GM18505 (cell line): ENCODE measurements around the gene FCN3.
"Not testable (repeated sequence)": the region's sequence is repeated elsewhere in the genome, so short reads cannot be mapped to it uniquely, and the experiment has no call there.

Experiments
- ATAC-seq: cut with Tn5 transposase; IDR thresholded peaks from one replicate; pipeline ENCODE4 v1.9.1; 2021; ENCODE audit not compliant: unreplicated experiment
- POLR2A ChIP-seq: IDR thresholded peaks from 4 replicates; pipeline ENCODE4 v1.6.1; 2011; ENCODE audit warnings: borderline replicate concordance; ENCODE audit not compliant: insufficient read depth, insufficient read length; ENCODE audit errors: extremely low read depth

Gene FCN3

DNA sequence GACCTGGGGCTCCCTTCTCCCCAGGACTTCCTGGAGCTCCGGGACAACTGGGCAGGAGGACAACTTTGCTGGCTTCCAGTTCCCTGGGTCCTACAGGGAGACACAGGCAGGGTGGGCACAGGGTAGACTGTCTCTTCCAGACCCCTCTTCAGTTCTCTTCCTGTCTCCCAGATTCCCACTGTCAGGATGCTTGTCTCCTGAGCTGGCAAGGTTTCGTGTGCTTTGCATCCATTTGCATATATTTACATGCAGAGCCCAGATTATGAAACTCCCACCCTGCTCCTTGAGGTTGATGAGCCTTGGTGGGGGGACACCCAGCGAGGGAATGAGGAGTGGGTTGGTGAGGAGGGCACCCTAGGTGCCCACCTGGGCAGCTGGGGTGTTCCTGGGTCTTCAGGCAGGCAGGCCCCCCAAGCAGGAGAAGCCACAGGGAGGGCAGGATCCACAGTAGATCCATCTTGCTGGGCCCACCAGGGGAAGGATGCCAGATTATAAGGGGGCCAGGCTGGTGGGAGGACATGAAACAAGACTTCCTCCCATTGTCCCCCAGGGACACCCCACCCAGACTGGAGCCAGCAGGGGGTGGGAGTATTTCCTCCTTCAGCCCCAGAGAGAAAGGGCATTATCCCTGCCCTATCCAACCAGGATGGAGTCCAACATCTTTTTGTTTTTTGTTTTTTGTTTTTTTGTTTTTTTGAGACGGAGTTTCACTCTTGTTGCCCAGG is at the start of gene FCN3:
TSS of gene FCN3 (minus strand) at position 463 of the 725 bp plus-strand sequence. CDS start at position 457, 6 bp downstream.
- TF ChIP-seq POLR2A = no peak
- no peak for ATAC-seq

DNA sequence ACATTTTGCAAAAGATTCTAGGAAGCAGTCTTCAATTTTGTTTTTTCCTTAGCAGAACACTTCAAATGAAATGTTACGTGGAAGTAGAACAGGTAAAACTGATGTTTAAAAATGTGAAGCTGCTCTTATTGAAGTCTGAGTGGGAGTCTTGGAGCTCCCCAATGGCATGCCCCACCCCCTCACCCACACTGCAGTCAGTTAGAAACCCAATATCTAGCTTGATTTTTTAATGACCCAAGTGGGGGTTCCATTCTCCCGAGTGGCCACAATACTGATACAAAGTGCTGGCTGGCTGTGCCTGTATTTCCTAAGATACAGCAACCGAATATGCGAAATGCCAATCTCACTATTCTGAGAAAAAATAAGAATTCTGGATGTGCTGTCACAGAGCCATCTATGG is 49.1 kb upstream of the FCN3 start:
- no peak for ATAC-seq
- no peak for TF ChIP-seq POLR2A

DNA sequence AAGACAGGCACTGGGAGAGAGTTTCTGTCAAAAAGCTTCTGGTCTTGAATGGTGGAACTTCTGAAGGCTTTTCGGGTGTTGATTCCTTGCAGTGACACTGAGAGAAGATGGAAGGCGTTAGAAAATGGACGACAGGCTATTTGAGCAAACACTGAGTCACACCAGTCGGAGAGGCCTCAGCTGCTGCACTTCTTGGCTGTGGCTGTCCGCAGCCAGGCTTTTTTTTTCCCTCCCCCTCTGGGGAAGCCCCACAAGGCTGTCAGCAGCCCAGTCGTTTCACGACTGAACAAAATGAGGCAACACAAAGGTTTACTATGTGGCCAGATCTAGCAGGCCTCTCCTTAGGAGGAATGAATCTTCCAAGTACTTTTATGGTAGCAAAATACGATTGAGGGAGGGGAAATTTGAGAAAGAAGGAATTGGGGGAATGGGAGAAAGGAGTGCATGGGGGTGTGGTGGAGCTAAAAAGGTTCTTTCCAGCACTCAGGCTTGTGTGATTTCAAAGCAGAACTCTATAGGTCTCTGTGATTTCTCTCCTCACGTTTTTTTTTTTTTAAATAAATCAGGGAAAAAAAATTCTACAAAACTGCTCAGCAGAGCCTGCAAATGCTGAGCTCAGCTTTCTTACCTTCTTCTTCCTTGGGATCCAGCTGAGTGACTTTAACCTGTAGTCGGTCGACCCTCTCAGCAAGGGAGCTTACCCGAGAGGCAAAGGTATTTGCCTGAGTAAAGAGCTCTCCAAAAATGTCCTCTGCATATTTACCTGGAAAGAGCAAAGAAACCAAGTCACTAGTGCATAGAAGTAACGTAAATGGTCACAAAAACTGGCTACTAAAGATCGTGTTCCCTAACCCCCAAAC is 43.9 kb upstream of the FCN3 start:
- ATAC-seq = no peak
- TF ChIP-seq POLR2A = peak; percentile 44

DNA sequence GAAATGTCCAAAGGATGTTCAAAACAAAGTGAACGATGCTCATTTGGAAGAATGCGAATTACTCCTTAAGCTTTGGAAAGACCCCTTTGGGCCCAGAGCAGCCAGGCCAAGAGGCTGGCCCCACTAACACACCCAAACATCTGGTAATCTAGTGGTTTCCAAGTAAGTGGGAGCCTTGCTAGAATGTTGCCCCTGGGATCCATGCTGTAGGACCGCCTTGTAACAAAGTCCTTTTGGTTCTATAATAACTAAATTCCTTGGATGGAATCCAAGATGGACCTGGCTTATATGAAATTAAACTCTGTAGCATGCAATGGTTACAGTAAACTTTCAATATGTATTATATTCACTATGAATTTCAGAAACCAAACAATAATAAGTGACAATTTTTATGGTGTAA is 43.1 kb upstream of the FCN3 start:
- no peak for ATAC-seq

DNA sequence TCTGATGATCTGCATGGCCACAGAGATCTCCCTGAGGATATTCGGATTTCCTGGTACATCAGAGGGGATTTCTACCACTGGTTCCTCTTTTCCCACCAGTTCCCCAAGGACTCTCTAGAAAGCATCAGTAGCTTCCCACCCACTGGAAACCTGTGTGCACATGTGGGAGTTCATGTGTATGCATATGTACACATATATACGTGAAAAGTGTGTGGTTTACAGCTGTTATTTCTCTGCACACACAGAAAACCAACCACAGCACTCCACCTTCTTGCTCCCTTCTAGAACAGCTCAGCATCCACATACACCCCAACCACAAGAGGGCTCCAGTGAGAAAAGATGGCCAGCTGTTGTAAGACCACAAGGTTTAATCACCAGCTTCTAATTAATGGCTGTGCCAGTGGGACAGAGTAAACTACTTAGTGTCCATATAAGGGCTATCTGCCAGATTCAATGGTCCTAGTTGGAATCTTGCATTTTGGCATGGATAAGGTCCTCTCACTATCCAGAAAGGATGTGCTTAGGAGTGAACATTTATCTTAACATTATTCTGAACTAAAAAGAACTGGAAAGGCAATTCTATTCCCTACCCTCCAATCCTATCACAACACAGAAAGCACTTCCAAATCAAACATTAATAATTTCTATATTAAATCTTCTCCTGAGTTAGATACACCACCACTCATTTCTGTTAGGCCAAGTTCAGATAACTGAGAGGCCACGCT is 41.9 kb upstream of the FCN3 start:
- ATAC-seq = no peak

More for the DNA sequence above, 43.1 kb upstream of the FCN3 start:
- TF ChIP-seq POLR2A = no peak

DNA sequence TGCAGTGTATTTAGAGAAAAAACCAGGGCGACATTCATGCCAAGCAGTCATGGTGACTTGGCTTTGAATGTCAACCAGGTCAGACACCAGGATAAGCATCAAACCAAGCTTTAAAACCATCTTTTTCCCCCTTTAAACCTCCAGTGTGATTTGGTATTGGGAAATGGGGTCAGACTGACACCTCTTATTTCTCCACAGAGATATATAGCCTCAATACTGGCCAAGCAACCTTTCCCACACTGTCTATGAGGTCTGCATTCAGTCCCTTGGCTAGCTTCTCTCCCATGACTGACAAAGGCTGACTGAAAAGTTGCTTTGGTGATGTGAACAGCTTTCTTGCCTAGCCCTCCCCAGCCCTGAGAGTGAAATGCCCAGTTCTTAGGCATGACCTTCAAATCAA is 39.5 kb upstream of the FCN3 start:
- no peak for TF ChIP-seq POLR2A

More for the DNA sequence above, 41.9 kb upstream of the FCN3 start:
- no peak for TF ChIP-seq POLR2A

DNA sequence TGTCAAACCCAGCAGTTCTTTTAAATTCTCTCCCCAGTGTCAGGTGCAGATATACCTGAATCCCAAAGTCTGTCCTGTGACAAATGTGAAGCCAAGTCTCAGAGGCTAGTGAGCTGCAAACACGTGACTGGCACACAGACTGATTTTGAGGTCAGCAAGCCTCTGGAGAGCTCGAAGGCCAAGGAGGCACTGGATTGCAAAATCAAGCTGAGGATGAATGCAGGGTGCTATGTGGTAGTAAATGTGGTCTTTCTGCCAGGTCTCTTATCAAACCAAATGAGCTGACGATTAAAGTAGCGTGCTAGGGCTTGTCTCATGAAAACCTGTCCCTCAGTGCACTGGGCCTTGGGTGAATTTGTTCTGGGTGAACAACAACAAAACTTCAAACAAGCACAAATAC is 38.4 kb upstream of the FCN3 start:
- TF ChIP-seq POLR2A = no peak
- ATAC-seq = no peak

More for the DNA sequence above, 39.5 kb upstream of the FCN3 start:
- ATAC-seq = no peak

DNA sequence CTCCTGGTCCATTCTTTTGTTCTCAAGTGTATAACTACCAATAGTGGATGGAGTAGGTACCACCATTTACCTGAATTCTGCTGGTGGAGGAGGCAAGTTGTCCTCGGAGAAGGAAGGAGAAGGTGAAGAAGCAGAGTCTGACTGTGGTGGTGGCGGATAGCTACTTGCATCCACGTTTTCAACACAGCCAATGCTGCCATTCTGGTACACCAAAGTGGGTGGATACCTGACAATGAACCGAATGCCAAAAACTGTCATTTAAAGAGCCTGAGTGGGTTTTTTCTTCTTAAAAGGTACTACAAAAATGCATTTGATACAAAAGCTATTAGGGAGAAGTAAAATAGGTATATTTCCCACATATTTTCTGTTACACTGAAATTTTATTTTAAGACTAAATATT is 37.9 kb upstream of the FCN3 start:
- no peak for ATAC-seq
- no peak for TF ChIP-seq POLR2A

DNA sequence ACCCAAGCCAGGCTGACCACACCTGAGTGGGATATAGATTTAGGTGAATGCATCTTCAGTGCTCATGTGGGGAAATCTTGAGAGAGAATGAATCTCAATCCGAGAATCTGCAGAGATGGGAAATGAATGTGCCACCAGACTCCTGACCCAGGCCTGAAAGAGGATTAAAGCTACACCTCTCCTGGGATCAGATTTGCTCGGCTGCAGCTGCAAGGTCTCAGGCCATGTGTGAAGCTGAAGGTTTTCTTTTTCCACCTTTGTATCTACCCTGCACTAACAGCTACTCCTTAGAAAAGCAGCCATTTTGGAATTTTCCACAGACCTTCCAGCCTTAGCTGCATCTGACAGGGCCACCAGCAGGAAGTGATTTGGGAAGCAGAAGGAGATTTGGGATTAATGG is 36.1 kb upstream of the FCN3 start:
- ATAC-seq = no peak
- no peak for TF ChIP-seq POLR2A

DNA sequence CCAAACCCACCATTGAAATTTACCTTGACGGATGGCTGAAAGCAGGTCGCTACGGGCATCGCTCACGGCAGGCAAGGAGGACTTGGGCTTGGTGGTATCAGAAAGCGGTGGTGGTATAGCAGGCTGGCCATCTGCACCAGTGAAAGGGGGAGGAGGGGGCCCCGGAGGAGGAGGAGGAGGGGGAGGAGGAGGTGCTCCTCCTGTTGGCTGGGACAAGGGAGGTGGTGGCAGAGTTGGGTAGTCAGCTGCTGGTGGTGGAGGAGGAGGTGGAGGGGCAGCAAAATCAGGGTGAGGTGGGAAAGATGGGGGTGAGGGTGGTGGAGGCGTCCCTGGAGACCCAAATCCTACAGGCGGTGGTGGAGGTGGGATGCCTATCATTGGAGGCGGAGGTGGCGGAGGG is 35.0 kb upstream of the FCN3 start:
- ATAC-seq = no peak

DNA sequence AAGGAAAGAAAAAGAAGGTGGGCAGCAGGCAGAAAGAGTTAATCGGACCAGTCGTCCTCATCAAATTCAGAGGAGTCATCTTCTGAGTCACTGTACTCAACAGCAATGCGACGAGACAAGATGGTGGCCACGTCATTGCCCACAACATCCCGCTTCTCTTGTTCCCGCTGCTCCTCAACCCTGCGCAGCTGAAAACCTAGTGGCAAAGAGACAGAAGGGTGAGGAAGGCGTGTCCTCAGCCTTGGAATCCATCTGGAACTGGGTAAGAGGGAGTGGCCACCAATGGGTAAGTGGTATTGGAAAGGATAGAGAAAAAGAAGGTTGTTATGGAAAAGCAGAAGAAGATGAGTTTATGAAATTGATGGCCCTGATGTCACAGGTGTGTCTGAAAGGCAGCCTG is 33.5 kb upstream of the FCN3 start:
- TF ChIP-seq POLR2A = no peak
- ATAC-seq = no peak

More for the DNA sequence above, 35.0 kb upstream of the FCN3 start:
- no peak for TF ChIP-seq POLR2A

DNA sequence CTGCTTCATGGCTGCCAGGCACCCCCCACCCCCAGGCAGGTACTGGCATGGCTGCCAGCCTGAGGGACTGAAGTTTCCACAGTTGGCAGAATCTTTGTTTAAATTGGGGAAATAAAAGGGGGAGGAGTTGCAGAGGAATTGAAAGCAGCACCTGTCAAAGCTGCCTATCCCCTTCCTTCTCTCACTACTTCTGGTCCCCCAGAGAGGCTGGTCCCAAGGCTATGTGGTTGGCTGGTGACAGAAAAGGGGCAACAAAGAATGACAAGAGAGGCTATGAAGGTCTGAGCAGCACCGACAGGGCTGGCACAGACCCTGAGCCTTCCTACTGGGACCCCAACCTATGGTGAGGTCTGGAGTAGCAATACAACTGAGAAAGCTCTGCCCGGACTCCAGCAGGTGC is 32.2 kb upstream of the FCN3 start:
- not testable (repeated sequence) for ATAC-seq

DNA sequence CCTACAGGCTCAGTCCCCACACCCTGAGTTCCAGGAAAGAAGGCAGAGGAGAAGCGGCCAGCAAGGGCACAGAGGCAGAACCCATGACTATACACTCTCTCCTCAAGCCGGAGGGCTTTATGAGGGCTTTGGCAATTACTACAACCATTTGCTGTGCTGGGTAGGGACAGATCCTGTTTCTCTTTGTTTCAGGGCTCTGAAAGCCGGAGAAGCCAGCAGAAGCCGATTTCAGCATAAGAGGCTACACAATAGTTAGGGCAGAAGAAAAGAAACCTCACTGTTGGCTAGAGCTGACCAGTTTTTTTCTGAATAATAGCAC is 31.7 kb upstream of the FCN3 start:
- ATAC-seq = no peak
- TF ChIP-seq POLR2A = no peak

DNA sequence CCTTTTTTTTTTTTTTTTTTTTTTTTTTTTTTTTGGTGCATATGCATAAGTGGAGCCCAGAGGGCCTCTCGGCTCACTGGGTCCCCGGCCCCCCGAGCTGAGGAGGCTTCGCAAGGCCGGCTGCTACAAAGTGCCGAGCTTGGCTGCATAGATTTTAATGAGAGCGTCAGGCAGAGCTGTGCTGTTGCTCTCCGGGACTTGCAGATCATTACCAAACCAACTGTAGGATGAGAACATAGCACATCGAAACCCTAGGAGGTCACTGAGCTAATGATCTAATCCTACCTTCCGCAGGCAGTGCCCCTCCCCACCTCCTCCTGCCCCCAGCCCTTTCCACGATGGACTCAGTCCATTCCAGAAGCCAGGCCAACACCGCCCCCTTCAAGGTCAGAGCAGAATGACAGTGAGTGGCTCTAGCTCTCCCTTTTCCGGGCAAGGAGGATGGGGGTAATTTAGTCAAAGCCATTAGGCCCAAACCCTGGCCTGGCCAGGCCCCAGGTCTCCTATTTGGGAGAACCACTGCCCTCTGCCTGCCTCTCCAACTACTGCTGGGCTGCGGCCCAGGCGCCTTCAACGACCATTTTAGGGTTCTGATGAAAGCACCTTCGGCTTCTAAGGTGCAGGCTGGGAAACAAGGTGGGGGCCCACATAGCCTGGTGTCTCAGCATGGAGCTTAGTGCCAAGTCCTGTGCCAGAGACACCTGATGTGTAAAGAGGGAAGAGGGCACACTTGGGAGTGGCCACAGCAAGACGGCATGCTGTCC is 31.2 kb upstream of the FCN3 start:
- ATAC-seq = not testable (repeated sequence)
